Coronary artery (tissue), 2 donors: ENCODE data around the gene CACNA2D3.
"Not testable (repeated sequence)": the region's sequence is repeated elsewhere in the genome, so short reads cannot be mapped to it uniquely, and the experiment has no call there.

Experiments used
- DNase-seq: peaks from one replicate; pipeline ENCODE4 v3.0.0-alpha.2; 2017; ENCODE audit warnings: low spot score
- H3K27ac ChIP-seq, 2 donors: fragments of 200-600 bp; sonication (generic); one replicate each; pipeline ENCODE4 v1.5.1; 2016 to 2019
- H3K4me3 ChIP-seq: fragments of 200-600 bp; sonication (generic); 2 replicates; pipeline ENCODE4 v1.5.1; 2016; ENCODE audit warnings: mild to moderate bottlenecking, moderate library complexity
- TF ChIP-seq, protein P1 (sequence below): fragments of 200-600 bp; sonication (generic); IDR thresholded peaks from one replicate; pipeline ENCODE4 v1.5.1; 2019; ENCODE audit warnings: antibody characterized with exemption

CACNA2D3 gene

DNA sequence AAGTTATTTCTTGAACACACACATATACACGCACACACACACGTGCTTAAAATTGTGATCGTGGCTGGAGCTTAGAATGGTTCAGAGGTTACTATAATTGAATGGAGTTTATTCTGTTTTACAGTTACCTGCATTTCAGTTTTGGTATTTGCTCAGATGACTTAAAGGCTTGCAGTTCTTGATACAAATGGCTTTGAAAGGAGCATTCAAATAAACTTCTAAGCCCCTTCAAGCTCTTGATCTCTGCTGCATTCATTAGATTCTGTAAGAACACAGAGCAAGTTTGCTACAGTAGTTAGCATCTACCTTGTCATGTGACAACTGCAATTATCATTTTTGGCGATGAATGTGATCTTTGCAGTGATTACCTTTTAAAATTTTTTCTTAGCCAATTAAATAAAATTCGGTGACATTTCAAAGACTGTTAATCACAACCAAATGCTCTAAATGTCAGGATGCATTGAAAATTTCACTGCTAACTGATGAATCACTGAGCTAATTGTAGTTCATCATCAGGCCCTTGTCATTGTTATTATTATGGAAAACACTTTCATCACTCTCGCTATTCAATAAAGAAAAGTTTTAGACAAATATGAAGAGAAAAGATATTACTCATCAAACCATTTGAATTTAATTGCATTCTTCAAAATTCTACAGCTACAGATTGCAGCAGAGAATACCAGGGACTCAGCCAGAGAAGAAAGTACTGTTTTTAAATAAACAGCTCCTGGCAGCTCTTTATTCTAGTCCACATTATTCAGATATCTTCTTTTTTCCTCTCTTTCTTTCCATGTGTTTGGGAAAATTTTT, 509.4 kb downstream of the CACNA2D3 start:
- H3K27ac ChIP-seq = no peak overlapping the region
- no peak overlapping the region for H3K4me3 ChIP-seq
- TF ChIP-seq, protein P1, sequence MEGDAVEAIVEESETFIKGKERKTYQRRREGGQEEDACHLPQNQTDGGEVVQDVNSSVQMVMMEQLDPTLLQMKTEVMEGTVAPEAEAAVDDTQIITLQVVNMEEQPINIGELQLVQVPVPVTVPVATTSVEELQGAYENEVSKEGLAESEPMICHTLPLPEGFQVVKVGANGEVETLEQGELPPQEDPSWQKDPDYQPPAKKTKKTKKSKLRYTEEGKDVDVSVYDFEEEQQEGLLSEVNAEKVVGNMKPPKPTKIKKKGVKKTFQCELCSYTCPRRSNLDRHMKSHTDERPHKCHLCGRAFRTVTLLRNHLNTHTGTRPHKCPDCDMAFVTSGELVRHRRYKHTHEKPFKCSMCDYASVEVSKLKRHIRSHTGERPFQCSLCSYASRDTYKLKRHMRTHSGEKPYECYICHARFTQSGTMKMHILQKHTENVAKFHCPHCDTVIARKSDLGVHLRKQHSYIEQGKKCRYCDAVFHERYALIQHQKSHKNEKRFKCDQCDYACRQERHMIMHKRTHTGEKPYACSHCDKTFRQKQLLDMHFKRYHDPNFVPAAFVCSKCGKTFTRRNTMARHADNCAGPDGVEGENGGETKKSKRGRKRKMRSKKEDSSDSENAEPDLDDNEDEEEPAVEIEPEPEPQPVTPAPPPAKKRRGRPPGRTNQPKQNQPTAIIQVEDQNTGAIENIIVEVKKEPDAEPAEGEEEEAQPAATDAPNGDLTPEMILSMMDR = no peak
- no peak for DNase-seq

GRCh38 chr3:54632326-54632665, 509.9 kb downstream of the CACNA2D3 start:
- H3K4me3 ChIP-seq = no peak overlapping the region
- no peak overlapping the region for H3K27ac ChIP-seq
- no peak for DNase-seq
- TF ChIP-seq, protein P1 = no peak

DNA sequence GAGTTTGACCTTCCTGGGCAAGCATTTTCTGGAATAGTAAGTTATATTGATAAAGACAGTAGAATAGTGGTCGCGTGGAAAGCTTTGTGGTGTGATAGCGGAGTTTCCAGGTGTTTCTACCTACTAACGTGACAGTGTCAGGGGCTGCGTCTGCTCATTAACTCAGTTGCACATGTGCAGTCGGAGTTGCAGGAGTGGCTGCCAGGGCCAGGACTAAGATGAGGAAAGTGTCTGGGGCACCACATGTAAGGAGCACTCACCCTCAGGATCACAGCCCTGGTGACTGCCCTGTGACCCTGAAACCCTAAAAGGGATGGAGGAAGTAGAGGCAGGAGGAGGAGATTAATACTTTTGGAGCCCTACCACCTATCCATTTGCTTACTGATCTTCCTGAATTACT, 510.5 kb downstream of the CACNA2D3 start:
- DNase-seq = no peak
- H3K27ac ChIP-seq = no peak overlapping the region
- no peak overlapping the region for H3K4me3 ChIP-seq
- TF ChIP-seq, protein P1 = no peak

- H3K4me3 ChIP-seq = no peak overlapping the region
- TF ChIP-seq, protein P1 = no peak
- no peak overlapping the region for H3K27ac ChIP-seq
- no peak for DNase-seq
These were observed 511.2 kb downstream of the CACNA2D3 start for GRCh38 chr3:54633444-54634121.

DNA sequence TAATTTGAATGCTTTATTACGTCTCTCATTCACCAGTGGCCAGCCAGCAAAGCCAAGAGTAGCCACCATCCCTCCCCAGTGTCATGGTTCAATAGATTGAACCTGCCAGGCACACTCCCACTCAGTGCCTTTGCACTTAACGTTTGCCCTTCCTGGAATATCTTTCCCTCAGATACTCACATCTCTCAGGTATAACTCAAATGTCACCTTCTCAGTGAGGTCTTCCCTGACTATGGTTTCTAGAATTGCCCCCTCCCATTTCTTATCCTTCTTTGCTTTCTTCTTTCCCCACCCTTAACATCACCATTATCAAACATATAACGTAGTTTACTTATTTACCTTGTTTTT, 511.7 kb downstream of the CACNA2D3 start:
- H3K27ac ChIP-seq = no peak overlapping the region
- no peak for DNase-seq
- TF ChIP-seq, protein P1 = no peak
- no peak overlapping the region for H3K4me3 ChIP-seq

DNA sequence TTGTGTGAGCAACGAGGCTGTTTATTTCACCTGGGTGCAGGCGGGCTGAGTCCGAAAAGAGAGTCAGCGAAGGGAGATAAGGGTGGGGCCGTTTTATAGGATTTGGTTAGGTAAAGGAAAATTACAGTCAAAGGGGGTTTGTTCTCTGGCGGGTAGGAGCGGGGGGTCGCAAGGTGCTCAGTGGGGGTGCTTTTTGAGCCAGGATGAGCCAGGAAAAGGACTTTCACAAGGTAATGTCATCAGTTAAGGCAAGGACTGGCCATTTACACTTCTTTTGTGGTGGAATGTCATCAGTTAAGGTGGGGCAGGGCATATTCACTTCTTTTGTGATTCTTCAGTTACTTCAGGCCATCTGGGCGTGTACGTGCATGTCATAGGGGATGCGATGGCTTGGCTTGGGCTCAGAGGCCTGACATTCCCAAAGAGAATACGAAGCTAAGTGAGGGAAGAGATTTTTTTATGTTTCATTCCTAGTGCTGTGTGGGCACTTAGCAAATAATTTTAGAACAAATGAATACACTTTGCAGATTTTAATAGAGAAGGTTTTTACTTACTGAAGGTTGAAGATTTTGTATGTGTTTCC, 517.5 kb downstream of the CACNA2D3 start:
- not testable (repeated sequence) for H3K4me3 ChIP-seq, DNase-seq, H3K27ac ChIP-seq

GRCh38 chr3:54641226-54642014, 519.1 kb downstream of the CACNA2D3 start:
- DNase-seq = no peak
- TF ChIP-seq, protein P1 = no peak
- no peak overlapping the region for H3K27ac ChIP-seq
- H3K4me3 ChIP-seq = no peak overlapping the region
